Measurements from ENCODE around the gene SLC22A5.

The SLC22A5 gene

GRCh38 chr5:132353486-132353995, 16.0 kb upstream of the SLC22A5 start:
- no peak for DNase-seq
- no peaks in the 10 kb centered on the region for H3K4me1 Mint-ChIP-seq (ENCODE audit: low read depth in 2 of 2)
- H3K4me3 Mint-ChIP-seq: no peak overlapping the region
- no peaks in the 10 kb centered on the region for H3K27me3 Mint-ChIP-seq
- no peaks in the 10 kb centered on the region for H3K36me3 Mint-ChIP-seq (ENCODE audit: insufficient read depth)
- ATAC-seq (replicated peaks): no peak
- H3K9me3 Mint-ChIP-seq: no peaks in the 10 kb centered on the region
- no peak overlapping the region for H3K27ac Mint-ChIP-seq

GRCh38 chr5:132354381-132355139, 14.9 kb upstream of the SLC22A5 start:
- H3K4me3 Mint-ChIP-seq: no peak overlapping the region
- ATAC-seq (replicated peaks): no peak

GRCh38 chr5:132355140-132355765, 14.3 kb upstream of the SLC22A5 start:
- no peaks in the 10 kb centered on the region for H3K9me3 Mint-ChIP-seq
- H3K27ac Mint-ChIP-seq: no peak overlapping the region
- no peak for DNase-seq
- H3K4me1 Mint-ChIP-seq (ENCODE audit: low read depth in 2 of 2): no peaks in the 10 kb centered on the region
- no peak for ATAC-seq (replicated peaks)
- H3K36me3 Mint-ChIP-seq (ENCODE audit: insufficient read depth): no peaks in the 10 kb centered on the region
- no peak overlapping the region for H3K4me3 Mint-ChIP-seq
- H3K27me3 Mint-ChIP-seq: no peaks in the 10 kb centered on the region

More at GRCh38 chr5:132354381-132355139, 14.9 kb upstream of the SLC22A5 start:
- Mint-ChIP-seq H3K9me3 (no peaks in the 10 kb centered on the region), H3K27ac (no peak overlapping the region), H3K4me1 (ENCODE audit: low read depth in 2 of 2) (no peaks in the 10 kb centered on the region), H3K27me3 (no peaks in the 10 kb centered on the region), H3K36me3 (ENCODE audit: insufficient read depth) (no peaks in the 10 kb centered on the region)
- DNase-seq: no peak

GRCh38 chr5:132358775-132359174, 10.7 kb upstream of the SLC22A5 start:
- no peak for DNase-seq
- Mint-ChIP-seq H3K4me3 (no peak overlapping the region), H3K36me3 (ENCODE audit: insufficient read depth) (no peaks in the 10 kb centered on the region), H3K27ac (no peak overlapping the region), H3K4me1 (ENCODE audit: low read depth in 2 of 2) (no peaks in the 10 kb centered on the region), H3K9me3 (no peaks in the 10 kb centered on the region), H3K27me3 (no peaks in the 10 kb centered on the region)
- no peak for ATAC-seq (replicated peaks)

GRCh38 chr5:132362086-132362485, 7.4 kb upstream of the SLC22A5 start:
- ATAC-seq (replicated peaks): no peak
- H3K4me1 Mint-ChIP-seq (ENCODE audit: low read depth in 2 of 2): no peaks in the 10 kb centered on the region
- H3K9me3 Mint-ChIP-seq: no peaks in the 10 kb centered on the region
- no peak for DNase-seq
- no peak overlapping the region for H3K27ac Mint-ChIP-seq
- H3K36me3 Mint-ChIP-seq (ENCODE audit: insufficient read depth): peaks cover 4% of the 10 kb centered on the region
- H3K4me3 Mint-ChIP-seq: no peak overlapping the region
- H3K27me3 Mint-ChIP-seq: no peaks in the 10 kb centered on the region

GRCh38 chr5:132363431-132364112, 5.9 kb upstream of the SLC22A5 start:
- Mint-ChIP-seq H3K27me3 (no peaks in the 10 kb centered on the region), H3K36me3 (ENCODE audit: insufficient read depth) (peaks cover 4% of the 10 kb centered on the region), H3K27ac (no peak overlapping the region), H3K4me3 (no peak overlapping the region), H3K9me3 (no peaks in the 10 kb centered on the region), H3K4me1 (ENCODE audit: low read depth in 2 of 2) (no peaks in the 10 kb centered on the region)
- no peak for DNase-seq
- no peak for ATAC-seq (replicated peaks)

GRCh38 chr5:132364319-132364718, 5.2 kb upstream of the SLC22A5 start:
- Mint-ChIP-seq H3K27ac (no peak overlapping the region), H3K4me3 (no peak overlapping the region), H3K9me3 (no peaks in the 10 kb centered on the region), H3K27me3 (no peaks in the 10 kb centered on the region), H3K4me1 (ENCODE audit: low read depth in 2 of 2) (peaks cover 0 to 4% of the 10 kb centered on the region in 2 donors), H3K36me3 (ENCODE audit: insufficient read depth) (peaks cover 4% of the 10 kb centered on the region)
- no peak for ATAC-seq (replicated peaks)
- DNase-seq: no peak

GRCh38 chr5:132365213-132365612, 4.3 kb upstream of the SLC22A5 start:
- H3K36me3 Mint-ChIP-seq (ENCODE audit: insufficient read depth): peaks cover 4% of the 10 kb centered on the region
- ATAC-seq (replicated peaks): no peak
- peaks cover 0 to 4% of the 10 kb centered on the region in 2 donors for H3K4me1 Mint-ChIP-seq (ENCODE audit: low read depth in 2 of 2)
- H3K9me3 Mint-ChIP-seq: no peaks in the 10 kb centered on the region
- DNase-seq: no peak
- H3K27me3 Mint-ChIP-seq: no peaks in the 10 kb centered on the region
- no peak overlapping the region for H3K4me3 Mint-ChIP-seq
- H3K27ac Mint-ChIP-seq: no peak overlapping the region

- DNase-seq (no peak), ATAC-seq (replicated peaks) (no peak)
- Mint-ChIP-seq H3K4me3 (no peak overlapping the region), H3K9me3 (no peaks in the 10 kb centered on the region), H3K27ac (no peak overlapping the region), H3K27me3 (no peaks in the 10 kb centered on the region), H3K4me1 (ENCODE audit: low read depth in 2 of 2) (peaks cover 19 to 20% of the 10 kb centered on the region in 2 donors), H3K36me3 (ENCODE audit: insufficient read depth) (peaks cover 9% of the 10 kb centered on the region)
These were observed 1.3 kb upstream of the SLC22A5 start for GRCh38 chr5:132368186-132368585.

- peak overlapping the region; percentile 69 to 76 for H3K4me3 Mint-ChIP-seq
These were observed 470 bp upstream of the SLC22A5 start for GRCh38 chr5:132369007-132369473.

GRCh38 chr5:132370181-132370970, 866 bp downstream of the SLC22A5 start:
- Mint-ChIP-seq H3K9me3 (no peaks in the 10 kb centered on the region), H3K4me3 (peak overlapping the region; percentile 69 to 76), H3K4me1 (ENCODE audit: low read depth in 2 of 2) (peaks cover 19 to 20% of the 10 kb centered on the region in 2 donors), H3K27me3 (no peaks in the 10 kb centered on the region), H3K27ac (peak overlapping the region; percentile 52 to 82), H3K36me3 (ENCODE audit: insufficient read depth) (peaks cover 11% of the 10 kb centered on the region)
- ATAC-seq (replicated peaks) (no peak), DNase-seq (peak in 1 of 3 experiments; percentile 7)

More at GRCh38 chr5:132369007-132369473, 470 bp upstream of the SLC22A5 start:
- peaks cover 19 to 20% of the 10 kb centered on the region in 2 donors for H3K4me1 Mint-ChIP-seq (ENCODE audit: low read depth in 2 of 2)
- peaks cover 12% of the 10 kb centered on the region for H3K36me3 Mint-ChIP-seq (ENCODE audit: insufficient read depth)
- peak overlapping the region; percentile 52 to 82 for H3K27ac Mint-ChIP-seq
- DNase-seq (no peak), ATAC-seq (replicated peaks) (no peak)
- H3K9me3 Mint-ChIP-seq: no peaks in the 10 kb centered on the region
- no peaks in the 10 kb centered on the region for H3K27me3 Mint-ChIP-seq

GRCh38 chr5:132370971-132371602, 1.6 kb downstream of the SLC22A5 start:
- H3K27me3 Mint-ChIP-seq: no peaks in the 10 kb centered on the region
- ATAC-seq (replicated peaks): no peak
- H3K36me3 Mint-ChIP-seq (ENCODE audit: insufficient read depth): peaks cover 8% of the 10 kb centered on the region
- H3K27ac Mint-ChIP-seq: peak overlapping the region; percentile 52 to 83
- peaks cover 19 to 20% of the 10 kb centered on the region in 2 donors for H3K4me1 Mint-ChIP-seq (ENCODE audit: low read depth in 2 of 2)
- H3K4me3 Mint-ChIP-seq: peak overlapping the region; percentile 69 to 76
- no peaks in the 10 kb centered on the region for H3K9me3 Mint-ChIP-seq
- DNase-seq: no peak

Data from effector memory CD8-positive, alpha-beta T cell (primary cell).